MM.1S (cell line): ENCODE data around the gene MUCL3.

Experiments used
- DNase-seq: peaks from one replicate; pipeline ENCODE4 v3.0.0-alpha.2; 2015
- H2AFZ ChIP-seq: fragments of 300-600 bp; sonication (generic); 2 replicates; pipeline ENCODE4 v1.6.0; 2016; ENCODE audit warnings: antibody characterized with exemption, low read length
- H3F3A ChIP-seq: fragments of 300-600 bp; sonication (generic); 2 replicates; pipeline ENCODE4 v1.6.1; 2016; ENCODE audit warnings: mild to moderate bottlenecking, antibody characterized with exemption, low read length, moderate library complexity, mixed read lengths; ENCODE audit not compliant: insufficient read depth
- H3K27ac ChIP-seq: fragments of 300-600 bp; sonication (generic); 2 replicates; pipeline ENCODE4 v1.5.1; 2016; ENCODE audit warnings: mild to moderate bottlenecking, low read length
- H3K27me3 ChIP-seq: fragments of 300-600 bp; sonication (generic); replicated peaks from 2 replicates; pipeline ENCODE4 v1.6.0; 2016; ENCODE audit warnings: low read length; ENCODE audit not compliant: insufficient read depth
- H3K36me3 ChIP-seq: fragments of 300-600 bp; sonication (generic); replicated peaks from 2 replicates; pipeline ENCODE4 v1.6.1; 2016; ENCODE audit warnings: mild to moderate bottlenecking, low read length, mixed read lengths; ENCODE audit not compliant: insufficient read depth
- H3K4me1 ChIP-seq: fragments of 300-600 bp; sonication (generic); 2 replicates; pipeline ENCODE4 v1.6.1; 2016; ENCODE audit warnings: low read length, mixed read lengths
- H3K4me2 ChIP-seq: fragments of 300-600 bp; sonication (generic); 2 replicates; pipeline ENCODE4 v1.6.0; 2016; ENCODE audit warnings: low read depth, low read length
- H3K4me3 ChIP-seq: fragments of 300-600 bp; sonication (generic); 2 replicates; pipeline ENCODE4 v1.5.1; 2016; ENCODE audit warnings: low read length, mixed read lengths
- H3K79me2 ChIP-seq: fragments of 300-600 bp; sonication (generic); 2 replicates; pipeline ENCODE4 v1.6.1; 2016; ENCODE audit warnings: mixed run types, low read length, mixed read lengths
- H3K9ac ChIP-seq: fragments of 300-600 bp; sonication (generic); 2 replicates; pipeline ENCODE4 v1.6.1; 2016; ENCODE audit warnings: low read length, mixed read lengths
- H3K9me2 ChIP-seq: fragments of 300-600 bp; sonication (generic); replicated peaks from 2 replicates; pipeline ENCODE4 v1.6.1; 2016; ENCODE audit warnings: mild to moderate bottlenecking, low read length, mixed read lengths; ENCODE audit not compliant: insufficient read depth
- H3K9me3 ChIP-seq: fragments of 300-600 bp; sonication (generic); replicated peaks from 2 replicates; pipeline ENCODE4 v1.6.1; 2016; ENCODE audit warnings: mild to moderate bottlenecking, low read length, mixed read lengths; ENCODE audit not compliant: insufficient read depth
- H4K20me1 ChIP-seq: fragments of 300-600 bp; sonication (generic); 2 replicates; pipeline ENCODE4 v1.6.1; 2016; ENCODE audit warnings: mild to moderate bottlenecking, low read length, moderate library complexity, mixed read lengths; ENCODE audit not compliant: insufficient read depth
- EZH2 ChIP-seq: fragments of 300-600 bp; sonication (generic); optimal IDR thresholded peaks from 2 replicates; pipeline ENCODE3; 2017; ENCODE audit warnings: low read depth, mild to moderate bottlenecking, antibody characterized with exemption, low read length, mixed read lengths
- EZH2phosphoT487 ChIP-seq: fragments of 300-600 bp; sonication (generic); IDR thresholded peaks from 2 replicates; pipeline ENCODE4 v1.6.1; 2018; ENCODE audit warnings: antibody characterized with exemption, low read length
- TF ChIP-seq, protein P1 (sequence below): fragments of 300-600 bp; sonication (generic); IDR thresholded peaks from 2 replicates; pipeline ENCODE4 v1.5.1; 2016; ENCODE audit warnings: antibody characterized with exemption, low read length, mixed read lengths

MUCL3 gene

DNA sequence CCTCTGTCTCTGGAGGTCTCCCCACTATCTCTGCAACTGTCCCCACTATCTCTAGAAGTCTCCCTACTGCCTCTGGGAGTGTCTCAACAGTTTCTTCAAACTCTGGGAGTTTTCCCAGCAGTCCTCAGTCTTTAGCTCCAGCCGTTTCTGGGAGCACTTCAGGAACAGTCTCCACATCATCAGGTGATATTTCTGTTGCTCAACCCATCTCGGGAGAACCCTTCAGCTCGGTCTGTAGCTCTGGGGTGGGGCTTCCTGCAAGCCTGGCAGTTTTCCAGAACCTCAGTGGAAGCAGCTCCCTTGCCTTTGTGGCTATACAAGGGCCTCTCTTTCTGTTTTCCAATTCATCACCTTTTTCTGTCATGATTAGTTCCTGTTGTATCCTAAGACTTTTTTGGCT lies 5.8 kb upstream of the MUCL3 start:
- Histone ChIP-seq H3K9me2 (no peaks in the 10 kb centered on the region), H3K4me2 (no peak overlapping the region), H3K27ac (no peak overlapping the region), H3K4me1 (no peaks in the 10 kb centered on the region), H3K36me3 (no peaks in the 10 kb centered on the region), H3F3A (no peaks in the 10 kb centered on the region), H4K20me1 (no peaks in the 10 kb centered on the region), H3K27me3 (peaks cover 14% of the 10 kb centered on the region), H3K4me3 (no peak overlapping the region), H3K9me3 (no peaks in the 10 kb centered on the region), H2AFZ (no peak overlapping the region), H3K9ac (no peak overlapping the region), H3K79me2 (no peaks in the 10 kb centered on the region)
- DNase-seq, result no peak
- no peak for TF ChIP-seq EZH2
- TF ChIP-seq, protein P1, sequence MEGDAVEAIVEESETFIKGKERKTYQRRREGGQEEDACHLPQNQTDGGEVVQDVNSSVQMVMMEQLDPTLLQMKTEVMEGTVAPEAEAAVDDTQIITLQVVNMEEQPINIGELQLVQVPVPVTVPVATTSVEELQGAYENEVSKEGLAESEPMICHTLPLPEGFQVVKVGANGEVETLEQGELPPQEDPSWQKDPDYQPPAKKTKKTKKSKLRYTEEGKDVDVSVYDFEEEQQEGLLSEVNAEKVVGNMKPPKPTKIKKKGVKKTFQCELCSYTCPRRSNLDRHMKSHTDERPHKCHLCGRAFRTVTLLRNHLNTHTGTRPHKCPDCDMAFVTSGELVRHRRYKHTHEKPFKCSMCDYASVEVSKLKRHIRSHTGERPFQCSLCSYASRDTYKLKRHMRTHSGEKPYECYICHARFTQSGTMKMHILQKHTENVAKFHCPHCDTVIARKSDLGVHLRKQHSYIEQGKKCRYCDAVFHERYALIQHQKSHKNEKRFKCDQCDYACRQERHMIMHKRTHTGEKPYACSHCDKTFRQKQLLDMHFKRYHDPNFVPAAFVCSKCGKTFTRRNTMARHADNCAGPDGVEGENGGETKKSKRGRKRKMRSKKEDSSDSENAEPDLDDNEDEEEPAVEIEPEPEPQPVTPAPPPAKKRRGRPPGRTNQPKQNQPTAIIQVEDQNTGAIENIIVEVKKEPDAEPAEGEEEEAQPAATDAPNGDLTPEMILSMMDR, result no peak
- TF ChIP-seq EZH2phosphoT487, result no peak

DNA sequence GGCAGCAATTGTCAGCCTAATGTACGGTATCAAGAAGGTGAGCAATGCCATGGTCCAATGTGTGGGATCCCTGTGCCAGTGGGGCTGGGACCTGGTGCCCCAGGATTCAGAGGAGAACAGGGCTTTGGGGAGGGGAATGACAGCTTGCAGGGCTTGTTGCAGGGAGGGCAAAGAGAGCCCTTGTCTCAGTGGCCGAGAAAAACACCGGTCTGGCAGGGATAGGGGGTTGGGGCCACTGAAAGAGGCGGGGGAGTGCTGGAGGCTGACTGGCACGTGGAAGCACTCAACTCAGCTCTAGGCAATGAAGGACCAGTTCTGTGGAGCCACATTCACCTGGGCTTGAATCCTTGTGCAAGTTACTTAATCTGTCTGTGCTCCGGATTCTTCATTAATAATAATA lies 3.5 kb upstream of the MUCL3 start:
- H3K9me2 ChIP-seq, result no peaks in the 10 kb centered on the region
- no peak for DNase-seq
- H4K20me1 ChIP-seq, result no peaks in the 10 kb centered on the region
- no peaks in the 10 kb centered on the region for H3K79me2 ChIP-seq
- TF ChIP-seq EZH2phosphoT487, result no peak
- no peaks in the 10 kb centered on the region for H3K9me3 ChIP-seq
- H3K4me3 ChIP-seq, result no peak overlapping the region
- H3F3A ChIP-seq, result no peaks in the 10 kb centered on the region
- H3K27ac ChIP-seq, result no peak overlapping the region
- H2AFZ ChIP-seq, result no peak overlapping the region
- no peak overlapping the region for H3K9ac ChIP-seq
- H3K36me3 ChIP-seq, result no peaks in the 10 kb centered on the region
- no peaks in the 10 kb centered on the region for H3K4me1 ChIP-seq
- no peak overlapping the region for H3K4me2 ChIP-seq
- peaks cover 29% of the 10 kb centered on the region for H3K27me3 ChIP-seq

DNA sequence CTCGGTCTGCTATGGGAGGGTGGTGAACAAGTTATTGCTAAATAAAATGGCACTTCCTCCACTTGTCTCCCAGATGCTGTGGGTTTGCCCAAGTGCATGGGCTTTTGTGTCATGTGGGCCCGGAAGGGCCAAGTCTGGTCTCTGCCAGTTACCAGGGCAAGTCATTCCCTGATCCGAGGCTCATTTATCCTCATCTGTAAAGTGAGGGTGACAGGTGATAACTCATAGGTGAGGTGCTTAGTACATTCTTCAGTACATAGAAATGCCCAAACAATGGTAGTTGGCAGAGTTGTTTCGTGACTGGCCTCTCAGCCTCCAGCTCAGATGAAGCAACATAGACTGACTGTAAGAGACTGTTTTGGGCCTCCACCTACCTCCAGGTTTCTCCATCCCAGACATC lies 2.0 kb upstream of the MUCL3 start:
- no peaks in the 10 kb centered on the region for H3K9me2 ChIP-seq
- no peak overlapping the region for H2AFZ ChIP-seq
- no peak overlapping the region for H3K9ac ChIP-seq
- H4K20me1 ChIP-seq, result no peaks in the 10 kb centered on the region
- H3K27me3 ChIP-seq, result peaks cover 41% of the 10 kb centered on the region
- H3K9me3 ChIP-seq, result no peaks in the 10 kb centered on the region
- H3K27ac ChIP-seq, result no peak overlapping the region
- no peaks in the 10 kb centered on the region for H3F3A ChIP-seq
- no peaks in the 10 kb centered on the region for H3K4me1 ChIP-seq
- H3K36me3 ChIP-seq, result no peaks in the 10 kb centered on the region
- H3K79me2 ChIP-seq, result no peaks in the 10 kb centered on the region
- no peak overlapping the region for H3K4me2 ChIP-seq
- DNase-seq, result no peak
- TF ChIP-seq EZH2phosphoT487 (no peak), EZH2 (no peak)
- TF ChIP-seq, protein P1, result no peak
- no peak overlapping the region for H3K4me3 ChIP-seq

DNA sequence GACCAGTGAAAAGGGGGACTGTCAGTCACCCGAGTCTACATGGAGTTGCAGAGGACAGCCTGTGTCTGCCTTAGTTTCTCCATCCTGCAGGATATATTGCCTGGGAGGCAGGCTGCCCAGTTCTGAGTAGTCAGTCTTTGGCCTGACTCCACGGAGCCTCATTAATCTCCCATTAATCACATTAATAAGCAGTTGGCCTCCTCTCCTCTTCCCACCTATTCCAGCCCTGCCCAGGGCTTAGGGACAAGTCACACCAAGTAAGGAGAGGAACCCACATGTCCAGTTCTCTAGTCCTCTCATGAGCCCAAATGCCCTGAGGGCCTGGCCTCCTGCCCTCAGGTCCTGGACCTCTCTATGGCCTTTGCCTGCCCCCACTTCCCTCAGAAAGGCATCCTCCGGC lies 1.3 kb upstream of the MUCL3 start:
- no peaks in the 10 kb centered on the region for H3K79me2 ChIP-seq
- no peak overlapping the region for H3K4me2 ChIP-seq
- no peaks in the 10 kb centered on the region for H3K9me3 ChIP-seq
- no peaks in the 10 kb centered on the region for H4K20me1 ChIP-seq
- no peaks in the 10 kb centered on the region for H3K36me3 ChIP-seq
- H3K4me1 ChIP-seq, result no peaks in the 10 kb centered on the region
- H3K27ac ChIP-seq, result no peak overlapping the region
- no peak for TF ChIP-seq EZH2phosphoT487
- TF ChIP-seq EZH2, result no peak
- TF ChIP-seq, protein P1, result no peak
- H3K27me3 ChIP-seq, result peaks cover 41% of the 10 kb centered on the region
- DNase-seq, result no peak
- H2AFZ ChIP-seq, result no peak overlapping the region
- no peaks in the 10 kb centered on the region for H3F3A ChIP-seq
- H3K4me3 ChIP-seq, result no peak overlapping the region
- no peak overlapping the region for H3K9ac ChIP-seq
- no peaks in the 10 kb centered on the region for H3K9me2 ChIP-seq
